AG08396 (cell line): ENCODE measurements around the gene ELOVL1.

Source experiments
- DNase-seq: peaks from one replicate; pipeline ENCODE4 v3.0.0; 2012; ENCODE audit warnings: low spot score, mixed read lengths

The ELOVL1 gene

GRCh38 chr1:43327549-43328292 lies 40.1 kb downstream of the ELOVL1 start:
- DNase-seq = no peak

DNA sequence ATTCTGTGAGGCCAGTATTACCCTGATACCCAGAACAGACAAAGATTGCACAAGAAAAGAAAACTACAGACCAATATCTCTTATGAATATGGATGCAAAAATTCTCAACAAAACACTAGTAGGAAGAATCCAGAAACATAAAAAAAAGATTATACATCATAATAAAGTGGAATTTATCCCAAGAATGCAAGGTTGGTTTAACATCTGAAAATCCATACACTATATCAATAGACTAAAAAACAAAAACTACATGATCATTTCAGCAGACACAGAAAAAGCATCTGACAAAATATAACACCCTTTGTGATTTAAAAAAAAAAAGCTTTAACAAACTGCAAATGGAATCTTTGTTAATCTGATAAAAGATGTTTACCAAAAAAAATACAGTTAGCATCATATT lies 42.4 kb downstream of the ELOVL1 start:
- no peak for DNase-seq

DNA sequence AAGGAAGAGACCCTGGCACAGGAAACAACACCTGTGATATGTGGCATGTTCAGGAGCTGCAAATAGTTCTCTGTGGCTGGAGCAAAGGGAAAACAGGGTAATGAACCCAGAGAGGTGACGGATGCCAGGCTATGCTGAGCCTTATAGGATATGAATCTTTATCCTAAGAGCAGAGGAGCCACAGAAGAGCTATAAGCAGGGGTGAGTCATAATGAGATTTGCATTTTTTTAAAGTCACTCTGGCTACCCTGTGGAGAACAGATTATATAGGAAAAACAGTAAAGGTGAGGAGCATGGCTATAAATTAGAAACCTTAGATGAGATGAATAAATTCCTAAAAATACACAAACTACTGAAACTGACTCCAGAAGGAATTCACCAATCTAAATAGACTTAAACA lies 43.0 kb downstream of the ELOVL1 start:
- DNase-seq = no peak

GRCh38 chr1:43322506-43322905 lies 45.3 kb downstream of the ELOVL1 start:
- no peak for DNase-seq

GRCh38 chr1:43321331-43321891 lies 46.4 kb downstream of the ELOVL1 start:
- no peak for DNase-seq

DNA sequence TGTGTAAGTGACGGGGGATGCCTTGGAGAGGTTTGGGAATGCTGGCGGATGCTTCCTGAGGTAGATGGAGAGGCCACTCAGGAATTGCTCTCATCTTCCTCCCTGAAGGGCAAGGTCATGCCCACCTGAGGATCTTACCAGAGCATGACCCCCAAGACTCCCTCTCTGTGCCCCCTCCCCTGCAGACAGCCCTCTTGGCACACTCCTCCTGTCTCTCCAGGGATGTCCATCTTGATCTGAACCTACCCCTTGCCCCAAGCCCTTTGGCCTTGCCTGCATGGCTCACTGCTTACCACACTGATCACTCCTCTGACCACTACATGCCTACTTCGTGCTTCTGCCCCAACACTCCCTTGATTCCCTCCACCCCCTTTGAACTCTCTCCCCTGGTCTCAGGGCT lies 48.0 kb downstream of the ELOVL1 start:
- DNase-seq = no peak

- no peak for DNase-seq
Measured at GRCh38 chr1:43319288-43319687, 48.5 kb downstream of the ELOVL1 start.

GRCh38 chr1:43318831-43319230 lies 49.0 kb downstream of the ELOVL1 start:
- DNase-seq = no peak

DNA sequence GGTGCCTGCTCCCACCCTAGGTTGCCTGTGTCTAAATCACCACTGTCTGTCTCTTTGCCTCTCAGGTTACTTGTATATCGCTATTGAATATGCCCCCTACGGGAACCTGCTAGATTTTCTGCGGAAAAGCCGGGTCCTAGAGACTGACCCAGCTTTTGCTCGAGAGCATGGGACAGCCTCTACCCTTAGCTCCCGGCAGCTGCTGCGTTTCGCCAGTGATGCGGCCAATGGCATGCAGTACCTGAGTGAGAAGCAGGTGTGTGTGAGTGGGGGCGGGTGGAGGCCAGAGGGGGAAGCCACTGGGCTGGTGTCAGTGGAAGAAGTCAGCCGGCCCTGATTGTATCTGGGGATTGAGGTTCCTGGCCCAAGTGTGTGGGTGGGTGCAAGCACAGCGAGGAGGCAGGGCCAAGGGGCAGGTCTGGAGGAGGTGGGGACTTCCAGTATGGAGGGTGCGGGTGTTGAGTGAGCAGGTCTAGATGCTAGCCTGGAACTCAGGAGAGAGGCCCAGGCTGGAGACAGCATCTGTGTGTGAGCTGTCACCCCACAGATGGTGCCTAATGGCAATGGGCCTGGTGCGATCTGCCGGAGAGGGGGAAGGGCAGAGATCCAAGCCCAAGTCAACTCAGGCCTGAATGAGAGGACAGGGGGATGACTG lies 49.9 kb downstream of the ELOVL1 start:
- DNase-seq = no peak

- DNase-seq = no peak
Measured at GRCh38 chr1:43316738-43317520, 50.9 kb downstream of the ELOVL1 start.

DNA sequence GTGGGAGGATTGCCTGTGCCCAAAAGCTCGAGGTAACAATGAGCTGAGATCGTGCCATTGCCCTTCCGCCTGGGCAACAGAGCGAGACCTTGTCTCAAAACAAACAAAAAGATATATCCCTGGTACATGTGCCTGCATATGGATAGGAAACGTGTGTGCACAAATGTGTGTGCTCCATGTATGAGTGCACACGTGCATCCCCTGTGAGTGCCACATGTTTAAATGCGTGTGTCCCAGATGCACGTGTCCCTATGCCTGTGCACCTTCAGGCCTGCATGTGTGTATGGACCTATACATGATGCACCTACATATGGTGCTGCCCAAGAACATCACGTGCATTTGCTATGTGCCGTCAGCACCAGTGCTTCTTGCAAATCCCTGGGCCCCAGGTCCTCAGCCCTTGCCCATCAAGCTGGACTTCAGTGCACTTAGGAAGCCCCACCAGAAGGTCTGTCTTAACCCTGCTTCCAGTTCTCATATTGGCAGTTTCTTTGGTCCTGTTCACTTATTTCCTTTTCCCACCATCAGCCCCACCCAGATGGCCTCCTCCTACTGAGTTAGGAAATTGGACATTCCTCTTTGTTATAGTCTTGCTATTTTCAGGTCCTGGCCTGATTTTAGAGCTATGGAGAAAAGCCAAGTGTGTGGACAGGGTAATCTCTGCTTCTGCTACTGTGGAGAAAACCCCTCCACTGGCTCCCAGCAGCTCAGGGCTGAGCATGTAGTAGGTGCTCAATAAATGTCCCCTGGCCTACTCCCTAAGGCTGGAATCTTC lies 51.7 kb downstream of the ELOVL1 start:
- DNase-seq = no peak

- no peak for DNase-seq
Measured at GRCh38 chr1:43315481-43315880, 52.3 kb downstream of the ELOVL1 start.

GRCh38 chr1:43314233-43314632 lies 53.6 kb downstream of the ELOVL1 start:
- DNase-seq = no peak

DNA sequence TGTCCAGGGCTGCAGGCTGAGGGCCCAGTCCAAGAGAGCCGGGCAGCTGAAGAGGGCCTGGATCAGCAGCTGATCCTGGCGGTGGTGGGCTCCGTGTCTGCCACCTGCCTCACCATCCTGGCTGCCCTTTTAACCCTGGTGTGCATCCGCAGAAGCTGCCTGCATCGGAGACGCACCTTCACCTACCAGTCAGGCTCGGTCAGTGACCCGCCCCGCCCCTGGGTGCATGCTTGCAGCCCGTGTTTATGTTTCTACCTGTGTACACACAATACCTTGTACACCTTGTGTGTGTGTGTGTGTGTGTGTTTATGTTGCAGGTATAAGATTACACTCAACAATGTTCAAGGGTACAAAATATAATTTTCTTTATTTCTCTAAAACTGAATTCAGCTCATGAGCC lies 54.0 kb downstream of the ELOVL1 start:
- no peak for DNase-seq
